DND-41 (cell line): ENCODE results near the gene KSR2.

Source experiments
- CTCF ChIP-seq: IDR thresholded peaks from 2 replicates; pipeline ENCODE4 v1.5.1; 2012; ENCODE audit warnings: borderline replicate concordance, low read length, moderate library complexity, mild to moderate bottlenecking; ENCODE audit not compliant: poor library complexity, severe bottlenecking; ENCODE audit errors: extremely low read depth
- EZH2 ChIP-seq: IDR thresholded peaks from 3 replicates; pipeline ENCODE4 v1.6.1; 2012; ENCODE audit warnings: borderline replicate concordance, low read depth, mild to moderate bottlenecking, moderate library complexity, low read length, inconsistent platforms; ENCODE audit not compliant: severe bottlenecking

- TF ChIP-seq CTCF: no peak
- TF ChIP-seq EZH2: no peak
Observed at GRCh38 chr12:118011961-118012360, 43.2 kb upstream of the KSR2 start.
